Skeletal muscle satellite cell (primary cell): Measurements from ENCODE around the gene AK2.

Source experiments
- H3K27me3 ChIP-seq: 2 replicates; pipeline ENCODE4 v1.7.0; 2013; ENCODE audit warnings: low read length; ENCODE audit not compliant: control insufficient read depth, insufficient read depth
- H3K36me3 ChIP-seq: 2 replicates; pipeline ENCODE4 v1.7.0; 2013; ENCODE audit warnings: mild to moderate bottlenecking, control low read depth, low read length; ENCODE audit not compliant: insufficient read depth
- H3K4me1 ChIP-seq: 2 replicates; pipeline ENCODE4 v1.7.0; 2013; ENCODE audit warnings: low read length; ENCODE audit not compliant: control insufficient read depth, insufficient read depth
- H3K4me2 ChIP-seq: 2 replicates; pipeline ENCODE4 v1.7.0; 2013; ENCODE audit warnings: mild to moderate bottlenecking, low read length
- H3K4me3 ChIP-seq: 2 replicates; pipeline ENCODE4 v1.7.0; 2013; ENCODE audit warnings: low read length
- H3K9ac ChIP-seq: 2 replicates; pipeline ENCODE4 v1.7.0; 2013; ENCODE audit warnings: mild to moderate bottlenecking, low read depth, low read length, moderate library complexity
- H3K9me3 ChIP-seq: replicated peaks from 2 replicates; pipeline ENCODE4 v1.7.0; 2013; ENCODE audit warnings: mild to moderate bottlenecking, control low read depth, low read length

AK2 gene

GRCh38 chr1:32964461-32965250 lies 72.0 kb downstream of the AK2 start, which contains the start of gene RNF19B:
Gene RNF19B (minus strand): TSS chr1:32964809. CDS start chr1:32964685, 124 bp downstream.
- Histone ChIP-seq H3K4me1 (peaks cover 23% of the 10 kb centered on the region), H3K4me2 (peak within 1 kb of the TSS; percentile 97), H3K36me3 (no peaks in the 10 kb centered on the region), H3K9me3 (no peaks in the 10 kb centered on the region), H3K27me3 (no peaks in the 10 kb centered on the region), H3K9ac (peak within 1 kb of the TSS; percentile 83), H3K4me3 (peak within 1 kb of the TSS; percentile 99)

GRCh38 chr1:32963746-32964460 lies 72.8 kb downstream of the AK2 start:
- Histone ChIP-seq H3K4me2 (peak overlapping the region; percentile 97), H3K27me3 (no peaks in the 10 kb centered on the region), H3K4me1 (peaks cover 23% of the 10 kb centered on the region), H3K9ac (peak overlapping the region; percentile 83), H3K4me3 (peak overlapping the region; percentile 99), H3K36me3 (no peaks in the 10 kb centered on the region), H3K9me3 (no peaks in the 10 kb centered on the region)

GRCh38 chr1:32962248-32962896 lies 74.3 kb downstream of the AK2 start:
- H3K4me1 ChIP-seq = peaks cover 12% of the 10 kb centered on the region
- peak overlapping the region; percentile 97 for H3K4me2 ChIP-seq
- no peaks in the 10 kb centered on the region for H3K9me3 ChIP-seq
- no peaks in the 10 kb centered on the region for H3K27me3 ChIP-seq
- peak overlapping the region; percentile 99 for H3K4me3 ChIP-seq
- H3K36me3 ChIP-seq = no peaks in the 10 kb centered on the region
- no peak overlapping the region for H3K9ac ChIP-seq

- H3K27me3 ChIP-seq = no peaks in the 10 kb centered on the region
- no peaks in the 10 kb centered on the region for H3K36me3 ChIP-seq
- H3K4me1 ChIP-seq = peaks cover 12% of the 10 kb centered on the region
- H3K9ac ChIP-seq = no peak overlapping the region
- no peaks in the 10 kb centered on the region for H3K9me3 ChIP-seq
- H3K4me2 ChIP-seq = no peak overlapping the region
- no peak overlapping the region for H3K4me3 ChIP-seq
These were observed 75.8 kb downstream of the AK2 start for GRCh38 chr1:32960819-32961355.

DNA sequence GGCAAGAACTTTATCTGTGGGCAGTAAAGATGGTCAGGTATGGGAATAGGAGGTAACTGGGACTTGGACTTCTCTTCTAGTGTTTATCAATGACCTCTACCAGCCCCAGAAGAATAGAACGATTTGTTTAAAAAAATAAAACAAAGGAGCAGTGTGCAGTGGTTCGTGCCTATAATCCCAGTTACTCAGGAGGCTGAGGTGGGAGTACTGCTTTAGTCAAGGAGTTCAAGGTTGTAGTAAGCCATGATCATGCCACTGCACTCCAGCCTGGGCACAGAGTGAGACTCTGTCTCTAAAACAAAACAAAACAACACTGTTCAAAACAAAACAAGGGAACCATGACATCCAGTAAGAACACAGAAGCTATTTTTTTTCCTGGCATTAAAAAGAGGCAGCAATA lies 76.3 kb downstream of the AK2 start:
- H3K9ac ChIP-seq = no peak overlapping the region
- H3K27me3 ChIP-seq = no peaks in the 10 kb centered on the region
- no peak overlapping the region for H3K4me2 ChIP-seq
- H3K9me3 ChIP-seq = no peaks in the 10 kb centered on the region
- peaks cover 12% of the 10 kb centered on the region for H3K4me1 ChIP-seq
- H3K4me3 ChIP-seq = no peak overlapping the region
- H3K36me3 ChIP-seq = no peaks in the 10 kb centered on the region

DNA sequence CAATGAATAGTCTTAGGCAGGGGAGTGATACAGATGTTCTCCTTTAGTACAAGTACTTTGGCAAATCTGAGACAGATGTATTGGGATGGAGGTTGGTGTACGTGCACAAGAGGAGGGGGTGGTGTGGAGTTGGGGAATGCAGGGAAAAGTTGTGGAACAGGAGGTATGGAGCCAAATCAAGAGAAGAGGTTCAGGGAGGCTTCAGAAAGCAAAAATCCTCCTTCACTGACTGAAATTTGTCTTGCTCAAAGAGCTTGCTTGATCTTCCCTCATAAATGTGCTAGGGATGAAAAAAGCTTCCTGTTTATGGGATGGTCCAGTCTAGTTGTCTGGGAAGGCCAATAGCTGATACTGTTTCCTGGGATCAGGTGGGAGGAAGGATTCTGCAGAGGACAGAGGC lies 77.9 kb downstream of the AK2 start:
- no peak overlapping the region for H3K4me3 ChIP-seq
- no peak overlapping the region for H3K9ac ChIP-seq
- H3K36me3 ChIP-seq = no peaks in the 10 kb centered on the region

More for the DNA sequence above, 77.9 kb downstream of the AK2 start:
- Histone ChIP-seq H3K4me2 (no peak overlapping the region), H3K9me3 (no peaks in the 10 kb centered on the region), H3K4me1 (peaks cover 16% of the 10 kb centered on the region), H3K27me3 (no peaks in the 10 kb centered on the region)
